ENCODE data around the gene ARPC2.

- TF ChIP-seq CTCF (IDR thresholded peaks at IDR 0.05 in 8 of 11, conservative IDR thresholded peaks at IDR 0.05 in 3 of 11) (no peak), POLR2AphosphoS5 (IDR thresholded peaks at IDR 0.05) (no peak)
Measured at GRCh38 chr2:218235017-218235416, 18.0 kb downstream of the ARPC2 start.
